Activated CD8-positive, alpha-beta T cell treated with anti-CD3 and anti-CD28 coated beads for 36 hours (primary cell): ENCODE data around the gene CUEDC2. TPM values are rescaled to one million over a fixed set of nuclear protein-coding genes. Genes with fewer than 3 reads are reported as not detected.

Experiments used
- microRNA-seq: library from miRNA; unstranded; fragments of <30 nt; microRNA quantifications from one replicate; pipeline ENCODE4 v1.2.0, GENCODE V29; 2022; ENCODE audit warnings: borderline microRNAs expressed, borderline replicate concordance
- total RNA-seq, 2 experiments: library from RNA; stranded (reverse); gene quantifications; one replicate each; pipeline ENCODE4 v1.2.3, GENCODE V29; 2021

CUEDC2 gene
- total RNA-seq, 2 experiments from 2014 or later = 71.8 to 76.4 TPM

Small RNA genes lying within 50 kb of the gene (microRNA-seq; reads per million reads assigned to microRNA genes)
- gene MIR146B = 7,468 reads per million, percentile 96 among the genes with 10 or more reads in this experiment

Other genes starting within 250 kb of the CUEDC2 start
- not detected for gene ELOVL3, start 206.3 kb downstream of the CUEDC2 start, total RNA-seq
- gene PITX3, start 191.1 kb downstream of the CUEDC2 start, total RNA-seq = under 1 TPM in 1 of 2 experiments, not detected in 1; 0.23 TPM
- 10 to 100 TPM; 25.4 to 28.2 TPM for gene GBF1, start 187.0 kb downstream of the CUEDC2 start, total RNA-seq
- gene NFKB2, start 36.9 kb downstream of the CUEDC2 start, total RNA-seq = 100 to 1,000 TPM; 251 to 253 TPM
- 10 to 100 TPM in 1 of 2 experiments, 1 to 10 TPM in 1; 9.3 to 10.4 TPM for gene PSD, start 13.8 kb downstream of the CUEDC2 start, total RNA-seq
- 10 to 100 TPM; 14.1 to 15.7 TPM for gene FBXL15, start 11.7 kb downstream of the CUEDC2 start, total RNA-seq
- under 1 TPM; 0.20 to 0.36 TPM for gene C10orf95, start 19.0 kb upstream of the CUEDC2 start, total RNA-seq
- 10 to 100 TPM; 47.1 to 51.3 TPM for gene ACTR1A, start 70.1 kb upstream of the CUEDC2 start, total RNA-seq
- gene SUFU, start 71.4 kb upstream of the CUEDC2 start, total RNA-seq = 1 to 10 TPM; 8.5 to 8.8 TPM
- 10 to 100 TPM; 39.5 to 39.8 TPM for gene TRIM8, start 211.9 kb upstream of the CUEDC2 start, total RNA-seq